ENCODE results near the gene VSNL1.

Gene VSNL1

GRCh38 chr2:17661460-17661859, 121.0 kb downstream of the VSNL1 start:
- Histone ChIP-seq H3K27me3 (ENCODE audit: control insufficient read depth, insufficient read depth, low read length) (no peaks in the 10 kb centered on the region), H2AFZ (no peak overlapping the region), H3K4me1 (no peaks in the 10 kb centered on the region), H3K9ac (no peak overlapping the region), H3K27ac (no peak overlapping the region), H3K4me2 (ENCODE audit: low read length) (no peak overlapping the region), H3K79me2 (no peaks in the 10 kb centered on the region), H3K36me3 (ENCODE audit: control insufficient read depth, insufficient read depth, low read length) (peaks cover 6% of the 10 kb centered on the region), H3K4me3 (ENCODE audit: low read depth, low read length) (no peak overlapping the region), H3K9me3 (ENCODE audit: control insufficient read depth, low read length) (no peaks in the 10 kb centered on the region)
- TF ChIP-seq CTCF (IDR thresholded peaks at IDR 0.05), result no peak

GRCh38 chr2:17662723-17663122, 122.2 kb downstream of the VSNL1 start:
- H3K9ac ChIP-seq, result no peak overlapping the region
- H2AFZ ChIP-seq, result no peak overlapping the region
- H3K9me3 ChIP-seq (ENCODE audit: control insufficient read depth, low read length), result no peaks in the 10 kb centered on the region
- no peaks in the 10 kb centered on the region for H3K4me1 ChIP-seq
- peaks cover 6% of the 10 kb centered on the region for H3K36me3 ChIP-seq (ENCODE audit: control insufficient read depth, insufficient read depth, low read length)
- no peak overlapping the region for H3K4me2 ChIP-seq (ENCODE audit: low read length)
- H3K4me3 ChIP-seq (ENCODE audit: low read depth, low read length), result no peak overlapping the region
- H3K27me3 ChIP-seq (ENCODE audit: control insufficient read depth, insufficient read depth, low read length), result no peaks in the 10 kb centered on the region
- no peak overlapping the region for H3K27ac ChIP-seq
- H3K79me2 ChIP-seq, result no peaks in the 10 kb centered on the region
- TF ChIP-seq CTCF (IDR thresholded peaks at IDR 0.05), result no peak

DNA sequence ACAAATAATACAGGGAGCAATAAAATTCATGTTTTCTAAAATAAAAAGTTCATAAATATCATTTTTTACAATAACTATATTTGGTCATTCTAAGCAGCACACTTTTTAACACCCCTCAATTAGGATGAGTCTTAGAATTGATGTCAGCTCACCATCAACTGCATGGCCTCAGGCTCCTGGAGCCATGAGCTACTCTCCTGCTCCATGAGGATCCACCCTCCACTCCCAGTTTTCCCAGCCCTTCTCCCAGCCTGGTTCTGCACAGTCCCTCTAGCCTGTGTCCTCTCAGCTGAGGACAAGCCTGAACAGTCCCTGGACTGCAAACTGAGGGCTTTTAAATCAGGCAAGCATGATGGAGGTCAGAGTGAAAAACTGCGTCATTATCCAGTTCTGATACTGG, 124.0 kb downstream of the VSNL1 start:
- H3K9me3 ChIP-seq (ENCODE audit: control insufficient read depth, low read length), result no peaks in the 10 kb centered on the region
- TF ChIP-seq CTCF (IDR thresholded peaks at IDR 0.05), result no peak
- H3K4me3 ChIP-seq (ENCODE audit: low read depth, low read length), result no peak overlapping the region
- H3K27me3 ChIP-seq (ENCODE audit: control insufficient read depth, insufficient read depth, low read length), result no peaks in the 10 kb centered on the region
- H3K27ac ChIP-seq, result no peak overlapping the region
- H3K9ac ChIP-seq, result no peak overlapping the region
- no peak overlapping the region for H3K4me2 ChIP-seq (ENCODE audit: low read length)
- no peak overlapping the region for H2AFZ ChIP-seq
- H3K36me3 ChIP-seq (ENCODE audit: control insufficient read depth, insufficient read depth, low read length), result peaks cover 6% of the 10 kb centered on the region
- H3K79me2 ChIP-seq, result no peaks in the 10 kb centered on the region
- H3K4me1 ChIP-seq, result no peaks in the 10 kb centered on the region

GRCh38 chr2:17667898-17668297, 127.4 kb downstream of the VSNL1 start:
- no peaks in the 10 kb centered on the region for H3K79me2 ChIP-seq
- H2AFZ ChIP-seq, result no peak overlapping the region
- no peak overlapping the region for H3K27ac ChIP-seq
- H3K9me3 ChIP-seq (ENCODE audit: control insufficient read depth, low read length), result no peaks in the 10 kb centered on the region
- peaks cover 6% of the 10 kb centered on the region for H3K36me3 ChIP-seq (ENCODE audit: control insufficient read depth, insufficient read depth, low read length)
- no peak overlapping the region for H3K4me2 ChIP-seq (ENCODE audit: low read length)
- H3K9ac ChIP-seq, result no peak overlapping the region
- no peak for TF ChIP-seq CTCF (IDR thresholded peaks at IDR 0.05)
- no peaks in the 10 kb centered on the region for H3K4me1 ChIP-seq
- H3K4me3 ChIP-seq (ENCODE audit: low read depth, low read length), result no peak overlapping the region
- H3K27me3 ChIP-seq (ENCODE audit: control insufficient read depth, insufficient read depth, low read length), result no peaks in the 10 kb centered on the region

DNA sequence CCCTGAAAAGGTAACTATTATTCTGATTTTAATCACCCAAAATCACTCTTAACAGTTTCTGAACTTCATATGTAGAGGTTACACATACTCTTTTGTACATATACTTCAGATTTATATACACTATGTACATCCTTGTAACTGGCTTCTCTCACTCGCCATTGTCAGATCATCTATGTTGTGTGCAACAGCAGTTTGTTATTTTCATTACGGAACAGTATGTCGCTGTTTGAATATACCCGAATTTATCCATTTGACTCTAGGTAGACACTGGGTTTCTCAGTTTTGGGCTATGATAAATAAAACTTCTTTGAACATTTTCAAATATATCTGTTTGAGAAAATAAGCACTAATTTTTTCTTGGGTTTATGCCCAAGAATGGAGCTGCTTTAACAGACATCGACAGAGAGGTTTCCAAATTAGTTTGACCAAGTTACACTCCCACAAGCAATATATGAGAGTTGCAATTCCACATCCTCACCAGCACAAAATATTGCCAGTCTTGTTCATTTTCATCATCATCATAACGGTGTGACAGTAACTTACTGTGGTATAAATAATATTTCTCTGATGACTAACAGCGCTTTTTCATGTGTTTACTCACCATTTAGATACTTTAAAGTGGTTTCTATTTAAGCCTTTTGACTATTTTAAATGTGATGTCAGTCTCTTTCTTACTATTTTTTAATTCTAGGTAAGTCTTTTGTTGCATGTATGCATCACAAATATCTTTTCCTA, 132.3 kb downstream of the VSNL1 start:
- no peak for TF ChIP-seq CTCF (IDR thresholded peaks at IDR 0.05)
- H3K4me1 ChIP-seq, result no peaks in the 10 kb centered on the region
- H3K4me2 ChIP-seq (ENCODE audit: low read length), result no peak overlapping the region
- no peak overlapping the region for H2AFZ ChIP-seq
- H3K79me2 ChIP-seq, result no peaks in the 10 kb centered on the region
- H3K9me3 ChIP-seq (ENCODE audit: control insufficient read depth, low read length), result no peaks in the 10 kb centered on the region
- H3K27ac ChIP-seq, result no peak overlapping the region
- H3K9ac ChIP-seq, result no peak overlapping the region
- no peaks in the 10 kb centered on the region for H3K27me3 ChIP-seq (ENCODE audit: control insufficient read depth, insufficient read depth, low read length)
- no peak overlapping the region for H3K4me3 ChIP-seq (ENCODE audit: low read depth, low read length)
- H3K36me3 ChIP-seq (ENCODE audit: control insufficient read depth, insufficient read depth, low read length), result no peaks in the 10 kb centered on the region
